ENCODE measurements around the gene SLC41A3.

- TF ChIP-seq CTCF (IDR thresholded peaks at IDR 0.05) (no peak), POLR2AphosphoS2 (conservative IDR thresholded peaks at IDR 0.05; ENCODE audit: low read length) (no peak), MAFK (IDR thresholded peaks at IDR 0.05; ENCODE audit: partially characterized antibody) (no peak), EP300 (IDR thresholded peaks at IDR 0.05) (no peak)
Observed at GRCh38 chr3:126034481-126035361, 49.2 kb downstream of the SLC41A3 start.
